ENCODE data around the gene HTR3B. TPM values are rescaled to one million over a fixed set of nuclear protein-coding genes. Genes with fewer than 3 reads are reported as not detected.
"Not testable (repeated sequence)": the region's sequence is repeated elsewhere in the genome, so short reads cannot be mapped to it uniquely, and the experiment has no call there.

Gene HTR3B
- total and polyA plus RNA-seq, 9 donors: 0.13 to 0.19 (median 0.15) TPM; not detected in 5

DNA sequence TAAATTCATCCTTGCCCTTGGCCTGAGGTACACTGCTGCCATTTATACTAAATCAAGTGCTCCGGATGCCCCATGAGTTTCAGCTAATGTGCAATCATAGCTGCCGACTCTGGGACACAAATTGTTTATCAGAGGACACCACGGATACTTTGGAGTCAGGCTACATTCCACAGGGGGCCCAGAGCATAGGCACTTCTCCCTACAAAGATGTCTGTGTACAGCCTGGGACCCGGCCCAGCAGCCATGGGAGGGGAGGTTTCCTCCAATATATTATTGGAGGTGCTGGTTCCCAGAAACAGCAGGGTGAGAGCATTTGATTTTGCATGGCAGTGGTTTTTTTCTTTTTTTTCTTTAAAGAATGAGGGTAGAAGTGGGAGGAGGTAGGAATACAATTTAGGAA, 31.3 kb downstream of the HTR3B start:
- WGBS (ENCODE audit: insufficient coverage): 58% methylated on average over 3 of the region's 4 CpGs
- no peaks in the 10 kb centered on the region for H3K9me3 ChIP-seq (replicated peaks; ENCODE audit: control insufficient read depth, low read depth, low read length)
- DNase-seq: no peak
- no peaks in the 10 kb centered on the region for H3K36me3 ChIP-seq (ENCODE audit: control insufficient read depth, insufficient read depth, low read length)
- no peak overlapping the region for H3K4me3 ChIP-seq (ENCODE audit: low read length)
- H3K27ac ChIP-seq (ENCODE audit: low read length): no peak overlapping the region
- H3K27me3 ChIP-seq (ENCODE audit: control insufficient read depth, insufficient read depth, low read length): peaks cover 2% of the 10 kb centered on the region
- no peaks in the 10 kb centered on the region for H3K4me1 ChIP-seq (ENCODE audit: control insufficient read depth, insufficient read depth, low read length)

DNA sequence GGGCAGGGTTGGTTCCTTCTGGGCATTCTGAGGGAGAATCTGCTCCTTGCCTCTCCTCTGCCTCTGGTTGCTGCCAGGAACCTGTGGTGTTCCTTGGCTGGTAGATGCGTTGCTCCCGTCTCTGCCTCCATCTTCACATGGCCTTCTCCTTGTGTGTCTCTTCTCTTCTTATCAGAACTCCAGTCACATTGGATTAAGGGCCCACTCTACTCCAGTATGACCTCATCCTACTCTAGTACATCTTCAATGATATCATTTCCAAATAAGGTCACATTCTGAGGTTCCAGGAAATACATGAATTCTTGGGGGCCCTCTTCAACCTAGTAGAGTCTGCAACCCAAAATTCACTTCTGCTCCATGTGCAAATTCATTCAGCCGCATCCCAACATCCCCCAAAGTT, 33.3 kb downstream of the HTR3B start:
- no peaks in the 10 kb centered on the region for H3K36me3 ChIP-seq (ENCODE audit: control insufficient read depth, insufficient read depth, low read length)
- H3K9me3 ChIP-seq (replicated peaks; ENCODE audit: control insufficient read depth, low read depth, low read length): no peaks in the 10 kb centered on the region
- 45% methylated on average over 2 of the region's 3 CpGs for WGBS (ENCODE audit: insufficient coverage)
- H3K27ac ChIP-seq (ENCODE audit: low read length): no peak overlapping the region
- peaks cover 2% of the 10 kb centered on the region for H3K27me3 ChIP-seq (ENCODE audit: control insufficient read depth, insufficient read depth, low read length)
- no peak overlapping the region for H3K4me3 ChIP-seq (ENCODE audit: low read length)
- DNase-seq: no peak
- H3K4me1 ChIP-seq (ENCODE audit: control insufficient read depth, insufficient read depth, low read length): no peaks in the 10 kb centered on the region

DNA sequence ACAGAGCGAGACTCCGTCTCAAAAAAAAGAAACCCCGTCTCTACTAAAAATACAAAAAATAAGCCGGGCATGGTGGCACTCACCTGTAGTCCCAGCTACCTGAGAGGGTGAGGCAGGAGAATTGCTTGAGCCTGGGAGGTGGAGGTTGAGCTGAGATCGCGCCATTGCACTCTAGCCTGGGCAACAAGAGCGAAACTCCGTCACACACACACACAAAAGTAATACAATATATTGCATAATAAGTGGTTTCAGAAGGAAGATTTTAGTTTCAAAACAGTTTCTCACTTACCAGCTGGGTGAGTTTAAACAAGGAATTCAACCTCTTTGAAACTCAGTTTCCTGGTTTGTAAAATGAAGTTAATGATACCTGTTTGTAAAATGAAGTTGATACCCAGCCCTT, 37.7 kb downstream of the HTR3B start:
- Histone ChIP-seq H3K9me3 (replicated peaks; ENCODE audit: control insufficient read depth, low read depth, low read length) (no peaks in the 10 kb centered on the region), H3K4me3 (ENCODE audit: low read length) (no peak overlapping the region), H3K36me3 (ENCODE audit: control insufficient read depth, insufficient read depth, low read length) (no peaks in the 10 kb centered on the region), H3K4me1 (ENCODE audit: control insufficient read depth, insufficient read depth, low read length) (no peaks in the 10 kb centered on the region), H3K27ac (ENCODE audit: low read length) (no peak overlapping the region), H3K27me3 (ENCODE audit: control insufficient read depth, insufficient read depth, low read length) (no peaks in the 10 kb centered on the region)
- WGBS (ENCODE audit: insufficient coverage): no CpG with 5 or more reads among the region's 8 CpGs
- DNase-seq: no peak

GRCh38 chr11:113946162-113946561, 41.6 kb downstream of the HTR3B start:
- H3K9me3 ChIP-seq (replicated peaks; ENCODE audit: control insufficient read depth, low read depth, low read length): not testable (repeated sequence)

DNA sequence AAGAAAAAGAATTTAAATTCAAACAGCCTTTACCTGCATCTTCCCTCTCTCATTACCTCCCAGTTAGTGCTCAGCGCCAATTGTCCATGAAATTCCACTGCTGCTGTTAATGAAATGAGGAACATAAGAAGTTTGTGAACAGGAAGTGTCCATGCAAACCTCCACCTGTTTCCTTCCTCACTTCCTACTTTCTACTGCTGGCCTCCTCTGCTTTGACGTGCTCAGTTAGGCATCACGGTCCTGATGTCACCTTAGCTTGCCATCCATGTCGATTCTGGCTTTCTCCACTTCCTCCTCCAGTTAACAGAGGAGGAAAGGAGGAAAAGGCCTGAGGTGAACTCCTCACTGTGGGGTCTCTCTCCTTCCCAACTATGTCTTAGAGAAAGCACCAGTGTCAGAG, 43.4 kb downstream of the HTR3B start:
- H3K27me3 ChIP-seq (ENCODE audit: control insufficient read depth, insufficient read depth, low read length): peaks cover 20% of the 10 kb centered on the region
- no peaks in the 10 kb centered on the region for H3K4me1 ChIP-seq (ENCODE audit: control insufficient read depth, insufficient read depth, low read length)
- H3K9me3 ChIP-seq (replicated peaks; ENCODE audit: control insufficient read depth, low read depth, low read length): no peaks in the 10 kb centered on the region
- no peak overlapping the region for H3K4me3 ChIP-seq (ENCODE audit: low read length)
- H3K27ac ChIP-seq (ENCODE audit: low read length): no peak overlapping the region
- DNase-seq: no peak
- no CpG with 5 or more reads among the region's 4 CpGs for WGBS (ENCODE audit: insufficient coverage)
- no peaks in the 10 kb centered on the region for H3K36me3 ChIP-seq (ENCODE audit: control insufficient read depth, insufficient read depth, low read length)

More at GRCh38 chr11:113946162-113946561, 41.6 kb downstream of the HTR3B start:
- DNase-seq; H3K4me1 ChIP-seq (ENCODE audit: control insufficient read depth, insufficient read depth, low read length); H3K36me3 ChIP-seq (ENCODE audit: control insufficient read depth, insufficient read depth, low read length); H3K27ac ChIP-seq (ENCODE audit: low read length); H3K27me3 ChIP-seq (ENCODE audit: control insufficient read depth, insufficient read depth, low read length); H3K4me3 ChIP-seq (ENCODE audit: low read length): not testable (repeated sequence)
- WGBS (ENCODE audit: insufficient coverage): 60% methylated on average over 1 of the region's 2 CpGs

DNA sequence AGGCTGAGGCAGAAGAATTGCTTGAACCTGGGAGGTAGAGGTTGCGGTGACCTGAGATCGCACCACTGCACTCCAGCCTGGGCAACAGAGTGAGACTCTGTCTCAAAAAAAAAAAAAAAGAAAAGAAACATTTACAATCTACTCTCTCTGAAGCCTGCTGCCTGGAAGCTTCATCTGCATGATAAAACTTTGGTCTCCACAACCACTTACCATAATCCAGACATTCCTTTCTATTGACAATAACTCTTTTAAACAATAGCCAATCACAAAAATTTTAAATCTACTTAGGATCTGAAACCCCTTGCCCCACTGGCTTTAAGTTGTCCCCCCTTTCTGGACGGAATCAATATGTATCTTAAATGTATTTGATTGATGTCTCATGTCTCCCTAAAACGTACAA, 45.3 kb downstream of the HTR3B start:
- H3K4me3 ChIP-seq (ENCODE audit: low read length): no peak overlapping the region
- no peaks in the 10 kb centered on the region for H3K9me3 ChIP-seq (replicated peaks; ENCODE audit: control insufficient read depth, low read depth, low read length)
- H3K4me1 ChIP-seq (ENCODE audit: control insufficient read depth, insufficient read depth, low read length): no peaks in the 10 kb centered on the region
- H3K27me3 ChIP-seq (ENCODE audit: control insufficient read depth, insufficient read depth, low read length): peaks cover 22% of the 10 kb centered on the region
- no peaks in the 10 kb centered on the region for H3K36me3 ChIP-seq (ENCODE audit: control insufficient read depth, insufficient read depth, low read length)
- no CpG with 5 or more reads among the region's 4 CpGs for WGBS (ENCODE audit: insufficient coverage)
- H3K27ac ChIP-seq (ENCODE audit: low read length): no peak overlapping the region
- DNase-seq: no peak

GRCh38 chr11:113951537-113951936, 46.9 kb downstream of the HTR3B start:
- Histone ChIP-seq H3K36me3 (ENCODE audit: control insufficient read depth, insufficient read depth, low read length) (no peaks in the 10 kb centered on the region), H3K4me3 (ENCODE audit: low read length) (no peak overlapping the region), H3K27ac (ENCODE audit: low read length) (no peak overlapping the region), H3K27me3 (ENCODE audit: control insufficient read depth, insufficient read depth, low read length) (peaks cover 22% of the 10 kb centered on the region), H3K4me1 (ENCODE audit: control insufficient read depth, insufficient read depth, low read length) (no peaks in the 10 kb centered on the region), H3K9me3 (replicated peaks; ENCODE audit: control insufficient read depth, low read depth, low read length) (no peaks in the 10 kb centered on the region)
- DNase-seq: no peak
- 0% methylated on average over 1 of the region's 5 CpGs for WGBS (ENCODE audit: insufficient coverage)

- Histone ChIP-seq H3K9me3 (replicated peaks; ENCODE audit: control insufficient read depth, low read depth, low read length) (no peaks in the 10 kb centered on the region), H3K27me3 (ENCODE audit: control insufficient read depth, insufficient read depth, low read length) (peaks cover 24% of the 10 kb centered on the region), H3K4me1 (ENCODE audit: control insufficient read depth, insufficient read depth, low read length) (no peaks in the 10 kb centered on the region), H3K27ac (ENCODE audit: low read length) (no peak overlapping the region), H3K4me3 (ENCODE audit: low read length) (no peak overlapping the region), H3K36me3 (ENCODE audit: control insufficient read depth, insufficient read depth, low read length) (no peaks in the 10 kb centered on the region)
- WGBS (ENCODE audit: insufficient coverage): 27% methylated on average over 2 of the region's 10 CpGs
- no peak for DNase-seq
Measured at GRCh38 chr11:113952070-113952469, 47.5 kb downstream of the HTR3B start.

DNA sequence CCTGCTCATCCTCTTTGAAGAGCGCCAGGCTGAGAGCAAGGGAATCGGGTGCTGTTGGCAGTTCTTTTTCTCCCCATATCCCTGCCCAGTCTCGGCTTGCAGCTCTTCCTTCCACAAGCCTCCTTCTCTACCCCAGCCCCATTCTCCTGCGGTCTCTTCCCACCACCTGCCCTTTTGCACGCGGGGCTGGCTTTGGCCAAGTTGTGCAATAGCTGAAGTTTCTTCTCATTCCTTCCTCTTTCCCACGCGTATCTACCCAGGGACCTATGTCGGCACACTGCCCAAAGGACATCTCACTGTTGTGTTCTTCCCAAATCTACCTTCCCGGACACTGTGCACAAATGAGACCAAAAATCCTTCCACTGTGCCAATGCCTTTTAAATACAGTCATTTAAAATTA, 48.0 kb downstream of the HTR3B start:
- no peaks in the 10 kb centered on the region for H3K9me3 ChIP-seq (replicated peaks; ENCODE audit: control insufficient read depth, low read depth, low read length)
- peak; percentile 8 for DNase-seq
- no peaks in the 10 kb centered on the region for H3K36me3 ChIP-seq (ENCODE audit: control insufficient read depth, insufficient read depth, low read length)
- H3K27me3 ChIP-seq (ENCODE audit: control insufficient read depth, insufficient read depth, low read length): peaks cover 24% of the 10 kb centered on the region
- H3K4me3 ChIP-seq (ENCODE audit: low read length): no peak overlapping the region
- H3K27ac ChIP-seq (ENCODE audit: low read length): no peak overlapping the region
- WGBS (ENCODE audit: insufficient coverage): 62% methylated on average over 9 of the region's 10 CpGs
- H3K4me1 ChIP-seq (ENCODE audit: control insufficient read depth, insufficient read depth, low read length): no peaks in the 10 kb centered on the region

DNA sequence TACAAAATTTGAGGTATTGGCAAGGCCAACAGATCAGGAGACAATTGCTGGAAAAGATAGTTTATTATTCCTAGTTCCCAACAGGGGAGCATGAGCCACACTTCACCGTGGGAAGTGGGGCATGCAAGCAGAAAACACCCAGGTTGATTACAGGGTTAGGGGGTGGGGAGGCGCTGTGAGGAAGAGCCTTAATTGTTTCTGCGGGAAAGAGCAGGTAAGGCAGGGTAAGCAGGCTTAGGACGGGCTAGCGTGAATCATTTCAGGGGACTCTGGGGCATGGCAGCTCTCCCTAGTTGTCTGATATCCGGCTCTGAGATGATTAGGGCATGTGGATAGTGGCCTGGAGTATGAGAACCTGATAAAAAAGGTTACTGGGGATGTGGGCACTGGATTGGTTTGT, 49.6 kb downstream of the HTR3B start:
- Histone ChIP-seq H3K4me1 (ENCODE audit: control insufficient read depth, insufficient read depth, low read length) (no peaks in the 10 kb centered on the region), H3K27ac (ENCODE audit: low read length) (no peak overlapping the region), H3K4me3 (ENCODE audit: low read length) (no peak overlapping the region), H3K36me3 (ENCODE audit: control insufficient read depth, insufficient read depth, low read length) (no peaks in the 10 kb centered on the region), H3K27me3 (ENCODE audit: control insufficient read depth, insufficient read depth, low read length) (peaks cover 21% of the 10 kb centered on the region), H3K9me3 (replicated peaks; ENCODE audit: control insufficient read depth, low read depth, low read length) (no peaks in the 10 kb centered on the region)
- 44% methylated on average over 6 of the region's 6 CpGs for WGBS (ENCODE audit: insufficient coverage)
- no peak for DNase-seq

DNA sequence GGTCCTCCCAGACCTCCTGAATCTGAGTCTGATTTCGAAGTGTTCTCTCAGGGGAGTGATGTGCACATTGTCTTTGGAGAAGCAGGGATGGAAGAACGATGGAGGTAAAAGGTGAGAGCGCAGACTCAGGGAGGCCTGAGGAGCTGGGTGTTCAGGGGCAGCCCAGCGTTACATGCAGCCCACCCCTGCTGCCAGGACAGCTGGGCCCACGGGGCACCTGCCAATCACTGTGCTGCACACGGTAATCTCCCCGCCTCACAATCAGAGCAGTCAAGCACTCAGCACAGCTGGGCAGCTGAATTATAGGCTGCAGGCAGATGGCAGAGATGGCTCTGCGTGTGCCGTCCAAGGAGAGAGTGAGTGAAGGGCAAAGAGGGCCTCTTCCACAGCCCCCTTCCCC, 52.4 kb downstream of the HTR3B start:
- H3K4me1 ChIP-seq (ENCODE audit: control insufficient read depth, insufficient read depth, low read length): no peaks in the 10 kb centered on the region

More for the DNA sequence above, 52.4 kb downstream of the HTR3B start:
- Histone ChIP-seq H3K27ac (ENCODE audit: low read length) (no peak overlapping the region), H3K9me3 (replicated peaks; ENCODE audit: control insufficient read depth, low read depth, low read length) (no peaks in the 10 kb centered on the region), H3K27me3 (ENCODE audit: control insufficient read depth, insufficient read depth, low read length) (peaks cover 17% of the 10 kb centered on the region), H3K36me3 (ENCODE audit: control insufficient read depth, insufficient read depth, low read length) (no peaks in the 10 kb centered on the region), H3K4me3 (ENCODE audit: low read length) (no peak overlapping the region)
- no peak for DNase-seq
- 33% methylated on average over 8 of the region's 9 CpGs for WGBS (ENCODE audit: insufficient coverage)
